ENCODE data around the gene RAD51.

The RAD51 gene

DNA sequence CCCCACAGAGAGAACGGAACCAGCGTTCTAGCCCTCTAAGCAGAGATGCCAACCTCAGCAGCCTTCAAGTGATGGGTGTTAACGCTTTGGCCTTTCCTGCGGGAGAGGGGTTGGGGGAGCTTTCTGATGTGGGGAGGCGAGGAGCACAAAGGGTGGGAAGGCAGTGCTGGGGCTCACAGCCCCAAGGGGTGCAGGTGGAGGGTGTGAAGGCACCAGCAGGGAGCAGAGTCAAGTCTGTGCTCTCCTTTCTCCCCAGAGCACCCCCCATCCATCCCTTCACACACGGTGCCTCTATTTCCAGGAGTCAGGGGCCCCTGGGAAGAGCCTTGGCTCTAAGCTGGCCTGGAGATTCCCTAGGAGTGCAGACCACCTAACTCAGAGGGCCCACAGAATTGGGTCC is 78.9 kb downstream of the RAD51 start:
- TF ChIP-seq, protein P1, sequence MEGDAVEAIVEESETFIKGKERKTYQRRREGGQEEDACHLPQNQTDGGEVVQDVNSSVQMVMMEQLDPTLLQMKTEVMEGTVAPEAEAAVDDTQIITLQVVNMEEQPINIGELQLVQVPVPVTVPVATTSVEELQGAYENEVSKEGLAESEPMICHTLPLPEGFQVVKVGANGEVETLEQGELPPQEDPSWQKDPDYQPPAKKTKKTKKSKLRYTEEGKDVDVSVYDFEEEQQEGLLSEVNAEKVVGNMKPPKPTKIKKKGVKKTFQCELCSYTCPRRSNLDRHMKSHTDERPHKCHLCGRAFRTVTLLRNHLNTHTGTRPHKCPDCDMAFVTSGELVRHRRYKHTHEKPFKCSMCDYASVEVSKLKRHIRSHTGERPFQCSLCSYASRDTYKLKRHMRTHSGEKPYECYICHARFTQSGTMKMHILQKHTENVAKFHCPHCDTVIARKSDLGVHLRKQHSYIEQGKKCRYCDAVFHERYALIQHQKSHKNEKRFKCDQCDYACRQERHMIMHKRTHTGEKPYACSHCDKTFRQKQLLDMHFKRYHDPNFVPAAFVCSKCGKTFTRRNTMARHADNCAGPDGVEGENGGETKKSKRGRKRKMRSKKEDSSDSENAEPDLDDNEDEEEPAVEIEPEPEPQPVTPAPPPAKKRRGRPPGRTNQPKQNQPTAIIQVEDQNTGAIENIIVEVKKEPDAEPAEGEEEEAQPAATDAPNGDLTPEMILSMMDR (IDR thresholded peaks at IDR 0.05; ENCODE audit: low read depth, low read length) = no peak
- DNase-seq (ENCODE audit: extremely low read depth, low read depth) = no peak

- DNase-seq (ENCODE audit: extremely low read depth, low read depth) = no peak
- TF ChIP-seq, protein P1 (IDR thresholded peaks at IDR 0.05; ENCODE audit: low read depth, low read length) = no peak
Observed at GRCh38 chr15:40775007-40775406, 80.0 kb downstream of the RAD51 start.

DNA sequence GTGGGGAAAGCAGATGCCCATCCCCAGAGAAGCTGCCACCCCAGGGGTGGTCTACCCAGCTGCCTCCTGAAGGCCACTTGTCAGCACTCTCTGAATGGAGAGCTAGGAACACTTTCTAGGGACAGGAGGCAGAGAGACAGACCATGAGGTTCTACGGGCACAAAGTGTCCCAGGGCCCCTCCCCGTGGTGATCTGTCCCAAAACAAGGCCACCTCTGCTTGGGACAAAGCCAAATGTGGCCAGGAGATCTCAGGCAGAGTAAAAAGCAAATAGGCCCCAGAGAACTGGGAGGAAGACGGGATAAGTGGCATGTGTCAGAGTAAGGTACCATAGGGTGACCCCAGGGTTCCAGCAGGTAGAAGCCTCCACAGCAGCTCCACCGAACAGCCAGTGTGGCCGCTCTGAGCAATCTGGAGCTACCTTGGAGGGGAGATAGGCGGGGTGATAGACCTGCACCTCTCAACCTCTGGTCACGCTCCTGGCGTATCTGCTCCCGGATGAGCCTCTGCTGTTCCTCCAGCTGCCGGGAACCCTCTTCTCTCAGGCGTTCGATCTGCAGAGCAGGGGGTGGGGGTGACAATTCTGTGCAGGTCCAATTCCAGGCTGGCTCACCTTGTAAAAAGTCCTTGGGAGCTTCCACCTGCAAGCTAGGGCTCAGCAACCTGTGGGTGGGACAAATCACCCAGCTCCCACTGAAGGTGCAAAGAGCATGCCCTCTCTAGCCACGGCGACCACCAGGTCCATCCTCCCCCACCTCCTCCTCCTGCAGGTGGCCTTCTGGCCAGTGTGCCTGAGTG is 81.0 kb downstream of the RAD51 start:
- TF ChIP-seq, protein P1 (IDR thresholded peaks at IDR 0.05; ENCODE audit: low read depth, low read length) = no peak
- no peak for DNase-seq (ENCODE audit: extremely low read depth, low read depth)

- TF ChIP-seq, protein P1 (IDR thresholded peaks at IDR 0.05; ENCODE audit: low read depth, low read length) = no peak
- no peak for DNase-seq (ENCODE audit: extremely low read depth, low read depth)
Observed at GRCh38 chr15:40776537-40777141, 81.7 kb downstream of the RAD51 start.
